ENCODE data around the gene CD53.

DNA sequence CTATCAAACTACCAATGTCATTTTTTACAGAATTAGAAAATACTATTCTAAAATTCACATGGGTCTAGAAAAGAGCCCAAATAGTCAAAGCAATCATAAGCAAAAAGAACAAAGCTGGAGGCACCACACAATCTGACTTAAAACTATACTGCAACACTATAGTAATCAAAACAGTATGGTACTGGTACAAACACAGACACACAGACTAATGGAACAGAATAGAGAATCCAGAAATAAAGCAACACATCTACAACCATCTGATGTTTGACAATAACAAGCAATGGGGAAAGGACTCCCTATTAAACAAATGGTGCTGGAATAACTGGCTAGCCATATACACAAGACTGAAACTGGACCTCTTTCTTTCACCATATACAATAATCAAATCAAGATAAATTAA is 39.8 kb downstream of the CD53 start:
- TF ChIP-seq, protein P1, sequence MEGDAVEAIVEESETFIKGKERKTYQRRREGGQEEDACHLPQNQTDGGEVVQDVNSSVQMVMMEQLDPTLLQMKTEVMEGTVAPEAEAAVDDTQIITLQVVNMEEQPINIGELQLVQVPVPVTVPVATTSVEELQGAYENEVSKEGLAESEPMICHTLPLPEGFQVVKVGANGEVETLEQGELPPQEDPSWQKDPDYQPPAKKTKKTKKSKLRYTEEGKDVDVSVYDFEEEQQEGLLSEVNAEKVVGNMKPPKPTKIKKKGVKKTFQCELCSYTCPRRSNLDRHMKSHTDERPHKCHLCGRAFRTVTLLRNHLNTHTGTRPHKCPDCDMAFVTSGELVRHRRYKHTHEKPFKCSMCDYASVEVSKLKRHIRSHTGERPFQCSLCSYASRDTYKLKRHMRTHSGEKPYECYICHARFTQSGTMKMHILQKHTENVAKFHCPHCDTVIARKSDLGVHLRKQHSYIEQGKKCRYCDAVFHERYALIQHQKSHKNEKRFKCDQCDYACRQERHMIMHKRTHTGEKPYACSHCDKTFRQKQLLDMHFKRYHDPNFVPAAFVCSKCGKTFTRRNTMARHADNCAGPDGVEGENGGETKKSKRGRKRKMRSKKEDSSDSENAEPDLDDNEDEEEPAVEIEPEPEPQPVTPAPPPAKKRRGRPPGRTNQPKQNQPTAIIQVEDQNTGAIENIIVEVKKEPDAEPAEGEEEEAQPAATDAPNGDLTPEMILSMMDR (IDR thresholded peaks at IDR 0.05; ENCODE audit: low read depth, low read length, poor library complexity, severe bottlenecking), result no peak
- TF ChIP-seq EZH2phosphoT487 (IDR thresholded peaks at IDR 0.05; ENCODE audit: borderline replicate concordance, low read length), result no peak

Data from DOHH2 (cell line).